ENCODE results near the gene MACROD1.

DNA sequence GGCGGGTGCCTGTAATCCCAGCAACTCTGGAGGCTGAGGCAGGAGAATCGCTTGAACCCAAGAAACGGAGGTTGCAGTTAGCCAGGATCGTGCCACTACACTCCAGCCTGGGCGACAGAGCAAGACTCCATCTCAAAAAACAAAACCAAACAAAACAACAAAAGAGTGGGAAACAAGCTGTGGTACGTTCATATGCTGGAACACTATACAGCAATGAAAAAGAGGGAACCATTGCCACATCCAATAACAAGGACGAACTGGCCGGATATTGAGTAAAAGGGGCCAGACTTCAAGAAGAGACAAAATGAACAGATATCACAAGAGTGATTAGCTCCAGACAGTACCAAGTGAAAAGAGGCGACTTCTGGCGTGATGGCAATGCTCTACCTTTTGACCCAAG lies 4.9 kb downstream of the MACROD1 start:
- TF ChIP-seq, protein P1, sequence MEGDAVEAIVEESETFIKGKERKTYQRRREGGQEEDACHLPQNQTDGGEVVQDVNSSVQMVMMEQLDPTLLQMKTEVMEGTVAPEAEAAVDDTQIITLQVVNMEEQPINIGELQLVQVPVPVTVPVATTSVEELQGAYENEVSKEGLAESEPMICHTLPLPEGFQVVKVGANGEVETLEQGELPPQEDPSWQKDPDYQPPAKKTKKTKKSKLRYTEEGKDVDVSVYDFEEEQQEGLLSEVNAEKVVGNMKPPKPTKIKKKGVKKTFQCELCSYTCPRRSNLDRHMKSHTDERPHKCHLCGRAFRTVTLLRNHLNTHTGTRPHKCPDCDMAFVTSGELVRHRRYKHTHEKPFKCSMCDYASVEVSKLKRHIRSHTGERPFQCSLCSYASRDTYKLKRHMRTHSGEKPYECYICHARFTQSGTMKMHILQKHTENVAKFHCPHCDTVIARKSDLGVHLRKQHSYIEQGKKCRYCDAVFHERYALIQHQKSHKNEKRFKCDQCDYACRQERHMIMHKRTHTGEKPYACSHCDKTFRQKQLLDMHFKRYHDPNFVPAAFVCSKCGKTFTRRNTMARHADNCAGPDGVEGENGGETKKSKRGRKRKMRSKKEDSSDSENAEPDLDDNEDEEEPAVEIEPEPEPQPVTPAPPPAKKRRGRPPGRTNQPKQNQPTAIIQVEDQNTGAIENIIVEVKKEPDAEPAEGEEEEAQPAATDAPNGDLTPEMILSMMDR (IDR thresholded peaks at IDR 0.05 in 2 of 3, conservative IDR thresholded peaks at IDR 0.05 in 1 of 3; ENCODE audit: control insufficient read depth in 2 of 3, extremely low read depth in 1 of 3, insufficient read depth in 1 of 3, low read depth in 3 of 3, low read length in 3 of 3): no peak
- TF ChIP-seq JUND (IDR thresholded peaks at IDR 0.05; ENCODE audit: low read depth, low read length) (no peak), POLR2A (IDR thresholded peaks at IDR 0.05; ENCODE audit: low read depth, low read length) (no peak), EGR1 (IDR thresholded peaks at IDR 0.05; ENCODE audit: borderline replicate concordance in 1 of 2, low read depth in 2 of 2, low read length in 2 of 2) (no peak), NFIC (IDR thresholded peaks at IDR 0.05; ENCODE audit: low read depth, low read length) (no peak), SREBF2 (IDR thresholded peaks at IDR 0.05; ENCODE audit: low read length) (no peak), CHD1 (IDR thresholded peaks at IDR 0.05; ENCODE audit: low read depth, low read length) (no peak), SP1 (IDR thresholded peaks at IDR 0.05; ENCODE audit: low read depth, low read length) (no peak), TBL1XR1 (IDR thresholded peaks at IDR 0.05; ENCODE audit: low read depth, low read length) (no peak), ETV6 (conservative IDR thresholded peaks at IDR 0.05 in 1 of 2, IDR thresholded peaks at IDR 0.05 in 1 of 2; ENCODE audit: borderline replicate concordance in 1 of 2, low read depth in 1 of 2) (no peak)
- TF ChIP-seq, protein P2, sequence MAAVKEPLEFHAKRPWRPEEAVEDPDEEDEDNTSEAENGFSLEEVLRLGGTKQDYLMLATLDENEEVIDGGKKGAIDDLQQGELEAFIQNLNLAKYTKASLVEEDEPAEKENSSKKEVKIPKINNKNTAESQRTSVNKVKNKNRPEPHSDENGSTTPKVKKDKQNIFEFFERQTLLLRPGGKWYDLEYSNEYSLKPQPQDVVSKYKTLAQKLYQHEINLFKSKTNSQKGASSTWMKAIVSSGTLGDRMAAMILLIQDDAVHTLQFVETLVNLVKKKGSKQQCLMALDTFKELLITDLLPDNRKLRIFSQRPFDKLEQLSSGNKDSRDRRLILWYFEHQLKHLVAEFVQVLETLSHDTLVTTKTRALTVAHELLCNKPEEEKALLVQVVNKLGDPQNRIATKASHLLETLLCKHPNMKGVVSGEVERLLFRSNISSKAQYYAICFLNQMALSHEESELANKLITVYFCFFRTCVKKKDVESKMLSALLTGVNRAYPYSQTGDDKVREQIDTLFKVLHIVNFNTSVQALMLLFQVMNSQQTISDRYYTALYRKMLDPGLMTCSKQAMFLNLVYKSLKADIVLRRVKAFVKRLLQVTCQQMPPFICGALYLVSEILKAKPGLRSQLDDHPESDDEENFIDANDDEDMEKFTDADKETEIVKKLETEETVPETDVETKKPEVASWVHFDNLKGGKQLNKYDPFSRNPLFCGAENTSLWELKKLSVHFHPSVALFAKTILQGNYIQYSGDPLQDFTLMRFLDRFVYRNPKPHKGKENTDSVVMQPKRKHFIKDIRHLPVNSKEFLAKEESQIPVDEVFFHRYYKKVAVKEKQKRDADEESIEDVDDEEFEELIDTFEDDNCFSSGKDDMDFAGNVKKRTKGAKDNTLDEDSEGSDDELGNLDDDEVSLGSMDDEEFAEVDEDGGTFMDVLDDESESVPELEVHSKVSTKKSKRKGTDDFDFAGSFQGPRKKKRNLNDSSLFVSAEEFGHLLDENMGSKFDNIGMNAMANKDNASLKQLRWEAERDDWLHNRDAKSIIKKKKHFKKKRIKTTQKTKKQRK (IDR thresholded peaks at IDR 0.05; ENCODE audit: low read depth, low read length): no peak

Measured in GM12878 (cell line).